ENCODE measurements around the gene EFCAB6. TPM values are rescaled to one million over a fixed set of nuclear protein-coding genes. Genes with fewer than 3 reads are reported as not detected.

EFCAB6 gene
- total RNA-seq, 2 experiments from 2014 or later, result 0.13 TPM; not detected in 1

GRCh38 chr22:43587574-43587973, 224.5 kb downstream of the EFCAB6 start:
- POLR2A ChIA-PET, result no interaction called here

GRCh38 chr22:43583501-43583900, 228.6 kb downstream of the EFCAB6 start:
- CTCF ChIA-PET (ENCODE audit: unreplicated experiment), result no interaction called here
- no peak for TF ChIP-seq EZH2phosphoT487 (IDR thresholded peaks at IDR 0.05; ENCODE audit: borderline replicate concordance, low read depth, low read length)
- TF ChIP-seq CTCF (conservative IDR thresholded peaks at IDR 0.05; ENCODE audit: low read length), result no peak
- H3K27ac ChIP-seq (ENCODE audit: low read depth, low read length, poor library complexity, severe bottlenecking), result no peak overlapping the region
- H3K4me3 ChIP-seq (ENCODE audit: low read depth, low read length, poor library complexity, severe bottlenecking), result no peak overlapping the region
- POLR2A ChIA-PET, result no interaction called here
- no peaks in the 10 kb centered on the region for H3K9me2 ChIP-seq (ENCODE audit: insufficient read depth, low read length)
- H2AFZ ChIP-seq (ENCODE audit: low read length), result no peak overlapping the region
- intact Hi-C loops (cut with micrococcal nuclease; ENCODE audit: unreplicated experiment), result no loop called here
- no peaks in the 10 kb centered on the region for H3K79me2 ChIP-seq (ENCODE audit: insufficient read depth, low read depth, low read length)
- no peaks in the 10 kb centered on the region for H3K9me3 ChIP-seq (ENCODE audit: low read length)
- no peaks in the 10 kb centered on the region for H4K20me1 ChIP-seq (ENCODE audit: insufficient read depth, low read length)
- no peak overlapping the region for H3K4me2 ChIP-seq (ENCODE audit: low read length)
- BruUV-seq (replicated peaks), result no TSS peak
- H3K36me3 ChIP-seq (ENCODE audit: insufficient read depth, low read length), result no peaks in the 10 kb centered on the region
- H3K4me1 ChIP-seq (ENCODE audit: insufficient read depth, low read length, poor library complexity, severe bottlenecking), result no peaks in the 10 kb centered on the region
- no peak for DNase-seq (ENCODE audit: low spot score)

More at GRCh38 chr22:43587574-43587973, 224.5 kb downstream of the EFCAB6 start:
- Histone ChIP-seq H3K9me3 (ENCODE audit: low read length) (no peaks in the 10 kb centered on the region), H3K9me2 (ENCODE audit: insufficient read depth, low read length) (no peaks in the 10 kb centered on the region), H2AFZ (ENCODE audit: low read length) (no peak overlapping the region), H3K4me3 (ENCODE audit: low read depth, low read length, poor library complexity, severe bottlenecking) (no peak overlapping the region), H3K36me3 (ENCODE audit: insufficient read depth, low read length) (no peaks in the 10 kb centered on the region), H4K20me1 (ENCODE audit: insufficient read depth, low read length) (no peaks in the 10 kb centered on the region), H3K79me2 (ENCODE audit: insufficient read depth, low read depth, low read length) (no peaks in the 10 kb centered on the region), H3K27ac (ENCODE audit: low read depth, low read length, poor library complexity, severe bottlenecking) (no peak overlapping the region), H3K4me1 (ENCODE audit: insufficient read depth, low read length, poor library complexity, severe bottlenecking) (no peaks in the 10 kb centered on the region), H3K4me2 (ENCODE audit: low read length) (no peak overlapping the region)
- DNase-seq (ENCODE audit: low spot score), result no peak
- TF ChIP-seq CTCF (conservative IDR thresholded peaks at IDR 0.05; ENCODE audit: low read length) (no peak), EZH2phosphoT487 (IDR thresholded peaks at IDR 0.05; ENCODE audit: borderline replicate concordance, low read depth, low read length) (no peak)
- no TSS peak for BruUV-seq (replicated peaks)
- CTCF ChIA-PET (ENCODE audit: unreplicated experiment), result no interaction called here
- intact Hi-C loops (cut with micrococcal nuclease; ENCODE audit: unreplicated experiment), result no loop called here

GRCh38 chr22:43582394-43582793, 229.7 kb downstream of the EFCAB6 start:
- Histone ChIP-seq H3K4me2 (ENCODE audit: low read length) (no peak overlapping the region), H3K79me2 (ENCODE audit: insufficient read depth, low read depth, low read length) (no peaks in the 10 kb centered on the region), H3K36me3 (ENCODE audit: insufficient read depth, low read length) (no peaks in the 10 kb centered on the region), H3K9me2 (ENCODE audit: insufficient read depth, low read length) (no peaks in the 10 kb centered on the region), H4K20me1 (ENCODE audit: insufficient read depth, low read length) (no peaks in the 10 kb centered on the region), H3K9me3 (ENCODE audit: low read length) (no peaks in the 10 kb centered on the region), H3K4me3 (ENCODE audit: low read depth, low read length, poor library complexity, severe bottlenecking) (no peak overlapping the region), H3K4me1 (ENCODE audit: insufficient read depth, low read length, poor library complexity, severe bottlenecking) (no peaks in the 10 kb centered on the region), H3K27ac (ENCODE audit: low read depth, low read length, poor library complexity, severe bottlenecking) (no peak overlapping the region), H2AFZ (ENCODE audit: low read length) (no peak overlapping the region)
- DNase-seq (ENCODE audit: low spot score), result no peak
- ChIA-PET POLR2A (no interaction called here), CTCF (ENCODE audit: unreplicated experiment) (no interaction called here)
- intact Hi-C loops (cut with micrococcal nuclease; ENCODE audit: unreplicated experiment), result no loop called here
- no TSS peak for BruUV-seq (replicated peaks)
- TF ChIP-seq CTCF (conservative IDR thresholded peaks at IDR 0.05; ENCODE audit: low read length), result no peak
- no peak for TF ChIP-seq EZH2phosphoT487 (IDR thresholded peaks at IDR 0.05; ENCODE audit: borderline replicate concordance, low read depth, low read length)
